Stimulated activated CD8-positive, alpha-beta memory T cell treated with anti-CD3 and anti-CD28 coated beads, Interleukin-15, amount 100 ng/mL, for 24 hours (primary cell): ENCODE data around the gene GRIN3B.
"Not testable (repeated sequence)": the region's sequence is repeated elsewhere in the genome, so short reads cannot be mapped to it uniquely, and the experiment has no call there.

Experiments used
- DNase-seq: peaks from one replicate; pipeline ENCODE4 v3.0.0-alpha.2; 2020; ENCODE audit warnings: low read depth

The GRIN3B gene

DNA sequence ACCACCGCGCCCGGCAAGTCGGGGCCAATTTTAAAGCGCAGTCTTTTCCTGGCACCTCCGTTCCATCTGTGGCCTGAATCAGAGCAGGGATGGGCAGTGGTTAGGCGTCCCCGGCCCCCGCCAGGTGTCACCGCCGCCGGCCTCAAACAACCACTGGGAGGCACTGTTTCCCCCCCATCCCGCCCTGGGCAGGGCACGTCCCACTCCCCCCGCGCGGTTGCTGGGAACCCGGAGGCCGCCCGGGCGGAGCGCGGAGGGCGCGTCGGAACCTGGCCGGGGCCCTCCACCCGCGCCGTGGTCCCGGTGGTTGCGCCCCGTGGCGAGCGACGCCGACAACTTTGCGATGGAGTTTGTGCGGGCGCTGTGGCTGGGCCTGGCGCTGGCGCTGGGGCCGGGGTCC lies at the start of gene GRIN3B:
Gene GRIN3B, plus strand, starts transcription at position 325 of the 400 bp plus-strand sequence. Its CDS starts 19 bp downstream, at position 344.
- peak; percentile 40 for DNase-seq

DNA sequence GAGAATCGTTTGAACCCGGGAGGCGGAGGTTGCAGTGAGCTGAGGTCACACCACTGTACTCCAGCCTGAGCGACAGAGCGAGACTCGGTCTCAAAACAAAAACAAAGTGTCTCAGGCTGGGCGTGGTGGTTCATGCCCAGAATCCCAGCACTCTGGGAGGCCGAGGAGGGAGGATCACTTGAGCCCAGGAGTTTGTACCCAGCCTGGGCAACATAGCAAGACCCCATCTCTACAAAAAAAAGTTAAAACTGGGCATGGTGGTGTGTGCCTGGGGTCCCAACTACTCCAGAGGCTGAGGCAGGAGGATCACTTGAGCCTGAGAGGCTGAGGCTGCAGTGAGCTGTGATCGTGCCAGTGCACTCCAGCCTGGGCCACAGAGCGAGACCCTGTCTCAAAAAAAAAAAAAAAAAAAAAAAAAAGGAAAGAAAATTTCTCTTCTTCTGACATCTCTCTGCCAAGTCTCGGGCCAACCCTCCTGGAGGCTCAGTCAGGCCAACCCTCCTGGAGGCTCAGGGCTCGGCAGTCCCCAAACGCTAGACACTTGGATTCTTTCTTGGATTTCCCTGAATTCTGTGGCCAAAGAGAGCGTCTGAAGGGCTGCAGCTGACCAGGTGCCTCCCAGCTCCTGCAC lies 48.1 kb upstream of the GRIN3B start:
- DNase-seq: no peak

DNA sequence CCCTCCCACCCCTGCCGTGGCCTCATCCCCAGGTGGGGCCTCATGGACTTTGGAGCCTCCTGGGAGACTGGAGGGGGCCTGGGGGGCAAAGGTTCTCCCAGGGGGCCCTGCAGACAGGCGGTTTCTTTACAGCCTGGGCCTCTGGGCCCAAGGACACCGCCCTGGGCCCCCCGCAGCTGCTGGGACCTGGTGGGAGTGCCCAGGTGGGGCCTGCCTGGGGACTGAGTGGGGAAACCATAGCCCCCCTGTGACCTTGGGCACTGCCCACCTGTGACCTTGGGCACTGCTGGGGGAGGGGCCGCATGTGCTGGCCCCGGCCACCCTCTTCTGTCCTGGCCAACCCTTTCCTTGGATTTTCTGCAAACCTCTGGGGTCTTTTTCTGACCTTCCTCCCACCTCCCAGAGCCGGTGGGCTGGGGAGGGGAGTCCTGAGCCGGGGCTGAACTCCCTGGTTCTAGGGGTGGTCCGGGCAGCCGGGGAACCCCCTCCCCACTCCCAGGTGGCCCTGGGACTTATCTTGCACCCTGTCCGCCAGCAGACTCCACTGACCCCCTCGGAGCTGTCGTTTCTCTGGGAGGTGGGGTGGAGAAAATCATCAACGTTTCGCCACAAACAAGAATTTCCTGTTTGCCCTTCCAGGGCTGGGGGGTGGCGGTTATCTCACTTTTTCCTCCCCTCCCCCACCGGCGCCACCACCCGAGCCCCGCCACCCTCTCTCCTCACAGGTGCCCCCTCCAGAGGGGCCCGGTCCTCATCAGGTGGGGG lies 47.4 kb upstream of the GRIN3B start:
- DNase-seq: no peak

- DNase-seq: no peak
Observed at GRCh38 chr19:953445-954271, 46.6 kb upstream of the GRIN3B start.

DNA sequence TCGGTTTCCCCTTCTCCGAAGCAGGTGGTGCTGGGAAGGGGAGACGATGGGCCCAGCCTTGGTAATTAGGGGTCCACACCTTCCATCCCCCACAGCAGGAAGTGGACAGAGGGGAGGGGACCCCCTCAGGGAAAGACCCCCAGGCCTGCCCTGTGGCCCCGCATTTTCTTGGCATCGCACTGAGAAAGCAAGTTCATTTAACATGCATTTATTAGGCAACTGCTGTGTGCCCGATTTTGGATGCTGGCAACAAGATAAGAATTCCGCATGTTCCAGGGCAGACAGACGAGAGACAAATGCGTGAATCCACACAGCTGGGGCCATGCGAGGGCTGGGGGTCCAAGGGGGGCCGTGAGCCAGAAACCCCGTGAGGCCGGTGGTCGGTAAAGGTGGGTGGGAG lies 45.9 kb upstream of the GRIN3B start:
- DNase-seq: no peak

- no peak for DNase-seq
Observed at GRCh38 chr19:954672-955494, 45.3 kb upstream of the GRIN3B start.

DNA sequence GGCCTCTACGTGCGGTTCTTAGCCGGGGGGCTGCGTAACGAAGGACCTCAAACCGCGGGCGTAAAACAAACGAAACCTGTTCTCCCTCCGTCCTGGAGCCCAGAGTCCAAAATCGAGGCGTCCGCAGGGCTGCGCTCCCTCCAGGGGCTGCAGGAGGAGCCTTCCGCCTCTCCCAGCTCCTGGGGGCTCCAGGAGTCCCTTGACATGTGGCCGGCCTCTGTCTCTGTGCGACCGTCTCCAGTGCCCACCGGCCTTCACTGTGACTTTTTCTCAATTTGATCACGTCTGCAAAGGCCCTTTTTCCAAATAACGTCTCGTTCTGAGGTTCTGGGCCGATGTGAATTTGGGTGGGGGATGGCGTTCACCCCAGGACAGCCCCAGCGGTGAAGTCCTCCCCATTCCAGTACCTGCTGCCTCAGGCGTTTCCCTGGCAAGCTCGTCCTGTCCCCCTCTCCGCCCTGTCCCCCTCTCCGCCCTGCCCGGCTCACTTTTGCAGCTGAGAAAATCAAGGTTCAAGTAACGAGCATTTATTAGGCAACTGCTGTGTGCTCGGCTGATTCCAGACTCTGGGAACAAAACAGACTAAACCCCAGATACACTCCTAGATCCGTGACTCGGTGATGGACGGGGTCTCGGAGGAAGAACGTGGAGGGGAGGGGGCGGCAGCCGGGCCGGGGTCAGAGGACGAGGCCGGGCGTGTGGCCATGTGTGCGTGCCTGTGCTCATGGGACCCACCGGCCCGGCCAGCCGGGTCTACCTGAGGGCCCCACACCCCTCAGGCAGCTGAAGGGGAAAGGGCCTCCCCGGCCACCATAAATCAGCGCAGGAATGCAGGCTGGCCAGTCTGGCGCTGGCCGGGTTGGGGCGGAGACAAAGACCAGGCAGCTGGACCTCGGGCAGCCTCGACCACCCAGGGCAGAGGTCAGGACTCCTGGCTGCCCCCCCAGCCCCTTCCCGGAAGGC lies 44.1 kb upstream of the GRIN3B start:
- no peak for DNase-seq

DNA sequence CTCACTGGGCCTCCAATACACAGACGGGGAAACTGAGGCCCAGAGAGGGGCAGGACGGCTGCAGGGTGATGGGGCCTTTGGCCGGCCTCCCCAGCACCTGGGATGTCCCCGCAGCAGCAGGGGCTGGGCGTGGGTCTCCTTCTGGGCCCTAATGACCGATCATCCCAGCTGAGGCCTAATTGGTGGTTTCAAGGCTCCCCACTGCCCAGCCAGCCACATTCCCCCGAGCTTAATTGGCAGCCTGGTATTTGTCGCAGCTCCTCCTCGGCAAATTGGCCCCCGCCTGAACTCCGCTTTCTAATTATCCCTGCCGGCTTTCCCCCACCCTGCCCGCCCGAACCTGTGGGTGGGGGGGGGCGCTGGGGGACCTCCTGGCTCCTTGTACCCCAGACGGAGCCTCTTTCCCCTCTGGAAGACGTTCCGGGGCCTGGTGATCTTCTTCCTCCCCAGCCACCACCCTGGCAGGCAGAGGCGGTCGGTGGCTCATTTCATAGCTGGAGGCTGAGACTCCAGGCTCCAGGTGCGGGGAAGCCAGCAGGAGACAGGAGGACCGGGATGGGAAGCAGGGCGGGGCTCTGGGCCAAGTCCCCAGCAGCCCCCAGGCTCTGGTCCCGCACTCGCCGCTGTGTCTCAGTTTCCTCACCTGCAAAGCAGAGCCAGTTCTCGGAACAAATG lies 43.3 kb upstream of the GRIN3B start:
- no peak for DNase-seq

DNA sequence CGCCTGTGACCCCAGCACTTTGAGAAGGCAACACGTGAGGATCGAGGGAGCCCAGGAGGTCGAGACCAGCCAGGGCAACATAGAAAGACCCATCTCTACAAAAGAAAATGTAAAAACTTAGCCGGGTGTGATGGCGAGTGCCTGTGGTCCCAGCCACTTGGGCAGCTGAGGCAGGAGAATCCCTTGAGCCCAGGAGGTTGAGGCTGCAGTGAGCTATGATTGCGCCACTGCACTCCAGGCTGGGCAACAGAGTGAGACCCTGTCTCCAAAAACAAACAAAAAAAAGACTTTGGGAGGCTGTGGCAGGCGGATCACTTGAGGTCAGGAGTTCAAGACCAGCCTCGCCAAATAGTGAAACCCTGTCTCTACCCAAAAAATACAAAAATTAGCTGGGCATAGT lies 42.6 kb upstream of the GRIN3B start:
- not testable (repeated sequence) for DNase-seq

DNA sequence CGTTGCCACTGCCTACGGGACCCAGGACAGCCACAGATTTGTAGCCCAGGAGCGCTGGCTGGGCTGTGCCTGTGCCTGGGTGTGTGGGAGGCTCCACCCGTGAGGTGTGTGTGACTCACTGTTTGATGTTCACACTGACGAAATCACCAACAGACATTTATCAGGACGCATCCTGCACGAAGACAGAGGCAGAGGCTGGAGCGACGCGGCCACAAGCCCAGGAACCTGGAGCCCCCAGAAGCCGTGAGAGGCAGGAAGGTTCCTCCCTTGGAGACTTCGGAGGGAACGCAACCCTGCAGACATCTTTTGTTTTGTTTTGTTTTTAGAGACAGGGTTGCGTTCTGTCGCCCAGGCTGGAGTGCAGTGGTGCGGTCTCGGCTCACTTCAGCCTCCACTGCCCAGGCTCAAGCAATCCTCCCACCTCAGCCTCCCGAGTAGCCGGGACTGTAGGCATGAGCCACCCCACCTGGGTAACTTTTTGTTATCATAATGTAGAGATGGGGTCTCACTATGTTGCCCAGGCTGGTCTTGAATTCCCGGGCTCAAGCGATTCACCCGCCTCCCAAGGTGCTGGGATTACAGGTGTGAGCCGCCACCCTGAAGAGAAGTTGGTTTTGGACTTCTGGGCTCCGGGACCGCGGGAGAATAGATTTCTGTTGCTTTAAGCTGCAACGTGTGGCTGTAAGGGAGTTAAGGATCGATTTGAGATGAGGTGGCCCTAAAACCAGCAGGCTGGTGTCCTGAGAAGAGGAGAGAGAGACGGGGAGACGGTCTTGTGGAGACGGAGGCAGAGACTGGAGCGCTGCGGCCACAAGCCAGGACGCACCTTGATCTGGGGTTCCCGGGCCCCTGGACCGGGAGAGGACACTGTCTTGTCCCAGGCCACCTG lies 41.0 kb upstream of the GRIN3B start:
- no peak for DNase-seq

DNA sequence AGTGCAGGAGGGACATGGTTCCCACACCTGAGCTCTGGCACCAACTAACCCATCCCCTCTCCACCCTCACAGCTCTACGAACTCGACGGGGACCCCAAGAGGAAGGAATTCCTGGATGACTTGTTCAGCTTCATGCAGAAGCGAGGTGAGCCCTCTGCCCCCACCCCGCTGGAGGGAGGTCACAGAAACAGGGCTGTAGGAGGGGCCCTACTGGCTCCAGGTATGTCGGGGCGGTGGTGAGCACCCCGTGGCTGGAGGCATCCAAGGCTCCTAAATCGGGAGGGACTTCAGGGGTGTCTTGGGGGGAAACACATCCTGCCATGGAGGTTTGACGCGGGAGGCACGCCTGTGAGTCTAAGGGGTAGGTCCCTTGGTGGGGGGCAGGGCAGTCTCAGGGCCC lies 40.2 kb upstream of the GRIN3B start:
- no peak for DNase-seq

- no peak for DNase-seq
Observed at GRCh38 chr19:960601-960938, 39.6 kb upstream of the GRIN3B start.

DNA sequence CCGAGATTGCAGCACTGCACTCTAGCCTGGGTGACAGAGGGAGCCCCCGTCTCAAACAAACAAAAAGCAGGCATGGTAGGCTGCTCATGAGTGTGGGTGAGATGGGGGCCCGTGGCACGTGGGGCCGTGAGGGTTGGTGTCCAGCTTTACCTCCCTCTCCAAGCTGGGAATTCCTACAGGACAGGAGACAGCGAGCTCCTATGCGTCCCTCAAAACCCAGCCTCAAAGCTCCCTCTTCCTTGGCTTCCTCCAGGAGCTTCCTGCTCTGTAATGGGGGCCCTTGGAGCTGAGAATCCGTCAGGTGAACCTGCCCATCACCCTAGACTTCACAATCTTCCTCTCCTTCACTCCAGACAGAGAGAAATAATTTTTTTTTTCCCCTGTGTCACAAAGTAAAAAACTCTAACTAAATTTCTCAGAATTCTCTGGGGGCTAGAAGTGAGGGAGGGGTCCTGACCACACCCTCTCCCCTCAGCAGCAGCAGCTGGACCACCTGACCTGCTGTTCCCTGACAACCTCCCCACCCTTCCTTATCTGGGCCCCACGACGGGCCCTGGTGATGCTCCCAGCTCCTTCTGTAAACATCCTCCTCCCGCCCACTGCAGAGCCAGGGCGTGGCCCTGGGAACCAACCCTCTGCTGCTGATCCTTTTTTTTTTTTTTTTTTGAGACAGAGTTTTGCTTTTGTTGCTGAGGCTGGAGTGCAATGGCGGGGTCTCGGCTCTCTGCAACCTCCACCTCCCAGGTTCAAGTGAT lies 38.2 kb upstream of the GRIN3B start:
- DNase-seq: no peak

DNA sequence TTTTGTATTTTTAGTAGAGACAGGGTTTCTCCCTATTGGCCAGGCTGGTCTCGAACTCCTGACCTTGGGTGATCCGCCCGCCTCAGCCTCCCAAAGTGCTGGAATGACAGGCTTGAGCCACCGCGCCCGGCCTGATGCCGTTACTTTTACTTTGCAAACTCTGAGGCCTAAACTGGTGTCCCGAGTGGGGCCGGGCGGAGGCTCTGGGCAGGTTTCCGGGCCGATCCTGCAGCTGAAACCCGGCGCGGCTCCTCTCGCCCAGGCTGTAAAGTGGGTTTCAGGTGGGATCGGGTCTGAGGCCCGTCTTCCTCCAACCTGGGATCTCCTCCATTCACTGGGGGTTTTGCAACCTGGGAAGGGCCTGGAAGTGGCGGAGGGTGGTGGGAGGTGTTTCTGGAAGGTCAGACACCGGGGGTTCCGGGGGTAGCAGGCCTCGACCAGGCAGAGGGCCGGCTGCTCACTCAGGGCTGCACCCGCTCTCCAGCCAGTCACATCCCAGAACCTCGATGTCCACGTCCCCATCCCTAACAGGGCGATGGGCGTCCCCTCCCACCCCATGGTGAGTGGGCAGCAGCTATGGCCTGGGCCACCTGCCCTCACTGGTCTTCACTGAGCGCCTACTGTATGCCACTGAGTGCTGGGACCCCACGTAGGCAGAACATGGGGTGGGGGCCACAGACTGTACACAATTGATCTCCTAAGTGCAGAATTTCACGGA lies 37.4 kb upstream of the GRIN3B start:
- no peak for DNase-seq

- DNase-seq: no peak
Observed at GRCh38 chr19:963486-963951, 36.7 kb upstream of the GRIN3B start.

GRCh38 chr19:964116-964520 lies 36.1 kb upstream of the GRIN3B start:
- no peak for DNase-seq

- no peak for DNase-seq
Observed at GRCh38 chr19:964761-965694, 35.2 kb upstream of the GRIN3B start.
